HepG2 (cell line): ENCODE measurements around the gene ITSN2. TPM values are rescaled to one million over a fixed set of nuclear protein-coding genes. Genes with fewer than 3 reads are reported as not detected.

Source experiments
- ATAC-seq: fragments of 200-7000 bp; cut with Tn5 transposase; 3 replicates; pipeline ENCODE4 v1.9.1; 2020; ENCODE audit warnings: mild to moderate bottlenecking, moderate library complexity
- BruUV-seq: library from RNA; stranded (reverse); fragments of 400-500 nt; replicated peaks from 2 replicates; lab custom pipeline; 2021; lab: Mats Ljungman, UMichigan
- CTCF ChIA-PET: fragments of 300-600 bp; formaldehyde crosslinking; extraction: SDS; loops from one replicate; lab custom pipeline; 2021; ENCODE audit warnings: low total read pairs, inconsistent platforms, low intra/inter-chr PET ratio; lab: Yijun Ruan, JAX
- POLR2A ChIA-PET: fragments of 350-600 bp; sonication (Branson Sonifier 250); formaldehyde crosslinking; loops from one replicate; lab custom pipeline; 2020; ENCODE audit warnings: antibody characterized with exemption, inconsistent platforms; lab: Yijun Ruan, JAX
- DNase-seq: peaks from one replicate; pipeline ENCODE4 v3.0.0-alpha.2; 2015; ENCODE audit warnings: low spot score
- FAIRE-seq: peaks from 3 replicates; lab custom pipeline; 2011; peaks lifted over from hg19 to GRCh38; lab: Jason Lieb, UNC
- H2AFZ ChIP-seq: one replicate; pipeline ENCODE4 v1.6.1; 2011; ENCODE audit warnings: low read length, inconsistent platforms
- H3K27ac ChIP-seq: fragments of 300-600 bp; 3 replicates; pipeline ENCODE4 v1.8.0; 2011; ENCODE audit warnings: mixed run types, mild to moderate bottlenecking, mixed read lengths, low read length, inconsistent platforms; ENCODE audit not compliant: insufficient read depth; ENCODE audit errors: extremely low read length
- H3K27me3 ChIP-seq, 2 experiments: fragments of 200-600 bp in 1 of 2; 2 replicates in 1 of 2; 3 replicates in 1 of 2; pipeline versions ENCODE4 v1.6.0 to v1.8.0; 2011; ENCODE audit warnings: low read length in 2 of 2, mild to moderate bottlenecking in 2 of 2, moderate library complexity in 2 of 2, inconsistent platforms in 1 of 2; ENCODE audit not compliant: insufficient read depth in 2 of 2, control insufficient read depth in 1 of 2
- H3K36me3 ChIP-seq, 2 experiments: fragments of 200-600 bp in 1 of 2; replicated peaks in 1 of 2; 2 replicates in 1 of 2; 3 replicates in 1 of 2; pipeline versions ENCODE4 v1.5.1 to v1.8.0; 2011; ENCODE audit warnings: low read length in 2 of 2, inconsistent platforms in 1 of 2; ENCODE audit not compliant: insufficient read depth in 2 of 2, control insufficient read depth in 1 of 2
- H3K4me1 ChIP-seq: 2 replicates; pipeline ENCODE4 v1.5.1; 2012; ENCODE audit warnings: low read length, inconsistent platforms; ENCODE audit not compliant: insufficient read depth
- H3K4me2 ChIP-seq: 2 replicates; pipeline ENCODE4 v1.6.0; 2011; ENCODE audit warnings: low read depth, low read length, inconsistent platforms
- H3K4me3 ChIP-seq, 3 experiments: fragments of 200-600 bp in 1 of 3; sonication (generic), shearing (Covaris generic) in 1 of 3; replicated peaks in 1 of 3; 2 replicates each; pipeline ENCODE4 v1.5.1; 2011 to 2016; ENCODE audit warnings: low read length in 3 of 3, inconsistent platforms in 2 of 3, low read depth in 2 of 3, mild to moderate bottlenecking in 2 of 3, control low read depth in 1 of 3, mixed read lengths in 1 of 3; ENCODE audit not compliant: insufficient read depth in 1 of 3
- H3K79me2 ChIP-seq: one replicate; pipeline ENCODE4 v1.6.1; 2011; ENCODE audit warnings: low read length, inconsistent platforms; ENCODE audit not compliant: insufficient read depth
- H3K9ac ChIP-seq: 2 replicates; pipeline ENCODE4 v1.6.0; 2011; ENCODE audit warnings: mild to moderate bottlenecking, low read depth, low read length, inconsistent platforms; ENCODE audit not compliant: insufficient read depth
- H3K9me3 ChIP-seq: 2 replicates; pipeline ENCODE4 v1.5.1; 2012; ENCODE audit warnings: mild to moderate bottlenecking, low read length
- H4K20me1 ChIP-seq: 2 replicates; pipeline ENCODE4 v1.6.0; 2011; ENCODE audit warnings: inconsistent platforms, mild to moderate bottlenecking, low read length, moderate library complexity; ENCODE audit not compliant: insufficient read depth
- SP5 ChIP-seq: IDR thresholded peaks from 2 replicates; pipeline ENCODE4 v1.6.1; 2016; ENCODE audit warnings: low read depth, borderline replicate concordance
- THAP9 ChIP-seq: sonication (generic); formaldehyde crosslinking; IDR thresholded peaks from 2 replicates; pipeline ENCODE4; 2020; ENCODE audit warnings: missing genetic modification reagents, mild to moderate bottlenecking, borderline replicate concordance
- WGBS: methylation state at CpG from one replicate; pipeline ENCODE4 v1.1.6; 2017; ENCODE audit warnings: low lambda C conversion rate; 5-methylcytosine and 5-hydroxymethylcytosine counted together
- in situ Hi-C: cut with HindIII; loops from 2 replicates; pipeline ENCODE4 v1.10.0; 2017; ENCODE audit warnings: low pct_unique_long_range_greater_than_20kb; ENCODE audit not compliant: extremely low pct_ligation_motif_present
- intact Hi-C: fragments of 100-400 bp; cut with micrococcal nuclease; formaldehyde crosslinking; loops from one replicate; pipeline ENCODE4 v1.10.0; 2022; ENCODE audit not compliant: unreplicated experiment
- polyA plus RNA-seq, 8 experiments: library from polyadenylated mRNA; depleted of rRNA in 3 of 8; stranded (reverse) in 7 of 8; unstranded in 1 of 8; fragments of >200 nt; fragmentation: Illumina TruSeq in 4 of 8; extraction: Trizol in 4 of 8; gene quantifications; 2 replicates each; pipeline versions ENCODE4 v1.2.1 to v1.2.3, GENCODE V29; 2011 to 2016; ENCODE audit warnings: low read depth in 4 of 8, missing spikeins in 1 of 8, mixed read lengths in 1 of 8; ENCODE audit not compliant: insufficient read depth in 1 of 8
- total RNA-seq, 5 experiments: library from RNA; depleted of rRNA; stranded (reverse); fragments of >200 nt; fragmentation: Illumina TruSeq; extraction: Trizol; gene quantifications; 2 replicates each; pipeline ENCODE4 v1.2.3, GENCODE V29; 2016; ENCODE audit warnings: low read depth in 1 of 5
- TF ChIP-seq, protein P1 (sequence below): IDR thresholded peaks from 2 replicates; pipeline ENCODE4 v1.6.1; 2016; ENCODE audit warnings: mild to moderate bottlenecking
- TF ChIP-seq, protein P2 (sequence below): sonication (generic); IDR thresholded peaks from 2 replicates; pipeline ENCODE4 v1.6.1; 2016; ENCODE audit warnings: low read depth, borderline replicate concordance

ITSN2 gene
- total and polyA plus RNA-seq, 2 of the 13 experiments (the other 11 are each of a cell fraction or from before 2014, with no cell fraction given), result 26.0 to 26.6 TPM

DNA sequence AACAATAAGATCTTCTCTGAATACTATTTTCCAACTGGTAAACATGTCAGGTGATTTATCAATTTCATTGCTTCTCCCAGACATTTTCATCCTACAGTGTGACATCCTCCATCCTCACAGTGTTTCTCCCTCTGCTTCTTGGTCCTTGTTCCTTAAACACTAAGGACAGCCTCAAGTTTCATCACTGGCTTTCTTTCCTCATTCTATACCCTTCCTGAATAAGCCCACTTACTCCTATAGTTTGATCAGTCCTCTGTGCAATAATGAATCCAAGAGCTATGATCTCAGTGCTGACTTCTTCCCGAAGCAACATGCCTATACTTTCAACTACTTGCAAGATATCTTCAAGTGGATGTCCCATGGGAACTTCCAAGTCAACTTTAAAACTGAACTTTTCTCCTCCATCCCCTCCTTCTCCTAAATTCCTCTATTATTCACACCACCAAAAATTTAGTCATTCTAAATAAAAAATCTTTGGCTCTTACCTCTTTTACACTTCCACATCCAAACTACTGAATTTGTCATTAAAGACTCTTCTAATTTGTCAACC lies 97.8 kb downstream of the ITSN2 start:
- Histone ChIP-seq H3K36me3 (peaks cover 0 to 18% of the 10 kb centered on the region in 2 experiments; a peak in 4 of 5 replicates), H2AFZ (no peak overlapping the region), H3K27me3 (no peaks in the 10 kb centered on the region), H3K4me2 (no peak overlapping the region), H4K20me1 (no peaks in the 10 kb centered on the region), H3K4me1 (no peaks in the 10 kb centered on the region), H3K9me3 (no peaks in the 10 kb centered on the region), H3K79me2 (no peaks in the 10 kb centered on the region), H3K9ac (no peak overlapping the region), H3K27ac (no peak overlapping the region), H3K4me3 (no peak overlapping the region)
- BruUV-seq, result no TSS peak
- ChIA-PET CTCF (no interaction called here), POLR2A (no interaction called here)
- intact Hi-C loops (no loop called here), in situ Hi-C loops (no loop called here)
- WGBS, result 94% methylated on average over 1 of the region's 1 CpG
- ATAC-seq, result no peak
- DNase-seq, result no peak
- TF ChIP-seq THAP9 (CRISPR knock-in tag), result no peak
- TF ChIP-seq, protein P1, sequence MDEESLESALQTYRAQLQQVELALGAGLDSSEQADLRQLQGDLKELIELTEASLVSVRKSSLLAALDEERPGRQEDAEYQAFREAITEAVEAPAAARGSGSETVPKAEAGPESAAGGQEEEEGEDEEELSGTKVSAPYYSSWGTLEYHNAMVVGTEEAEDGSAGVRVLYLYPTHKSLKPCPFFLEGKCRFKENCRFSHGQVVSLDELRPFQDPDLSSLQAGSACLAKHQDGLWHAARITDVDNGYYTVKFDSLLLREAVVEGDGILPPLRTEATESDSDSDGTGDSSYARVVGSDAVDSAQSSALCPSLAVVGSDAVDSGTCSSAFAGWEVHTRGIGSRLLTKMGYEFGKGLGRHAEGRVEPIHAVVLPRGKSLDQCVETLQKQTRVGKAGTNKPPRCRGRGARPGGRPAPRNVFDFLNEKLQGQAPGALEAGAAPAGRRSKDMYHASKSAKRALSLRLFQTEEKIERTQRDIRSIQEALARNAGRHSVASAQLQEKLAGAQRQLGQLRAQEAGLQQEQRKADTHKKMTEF (CRISPR knock-in tag), result no peak
- TF ChIP-seq SP5, result no peak
- TF ChIP-seq, protein P2, sequence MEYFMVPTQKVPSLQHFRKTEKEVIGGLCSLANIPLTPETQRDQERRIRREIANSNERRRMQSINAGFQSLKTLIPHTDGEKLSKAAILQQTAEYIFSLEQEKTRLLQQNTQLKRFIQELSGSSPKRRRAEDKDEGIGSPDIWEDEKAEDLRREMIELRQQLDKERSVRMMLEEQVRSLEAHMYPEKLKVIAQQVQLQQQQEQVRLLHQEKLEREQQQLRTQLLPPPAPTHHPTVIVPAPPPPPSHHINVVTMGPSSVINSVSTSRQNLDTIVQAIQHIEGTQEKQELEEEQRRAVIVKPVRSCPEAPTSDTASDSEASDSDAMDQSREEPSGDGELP, result no peak
- FAIRE-seq, result no peak
